Muscle layer of duodenum (tissue), 2 donors: ENCODE results near the gene FCN1.

Source experiments
- H3K27ac ChIP-seq: one replicate; pipeline ENCODE4 v1.7.0; 2013; ENCODE audit warnings: mild to moderate bottlenecking, low read length
- H3K27me3 ChIP-seq: one replicate; pipeline ENCODE4 v1.7.0; 2013; ENCODE audit warnings: low read depth, mild to moderate bottlenecking, control low read depth, low read length
- H3K36me3 ChIP-seq, 2 donors: one replicate each; pipeline ENCODE4 v1.7.0; 2013; ENCODE audit warnings: low read length in 2 of 2, control low read depth in 1 of 2, mild to moderate bottlenecking in 1 of 2; ENCODE audit not compliant: insufficient read depth in 2 of 2, control insufficient read depth in 1 of 2
- H3K4me1 ChIP-seq, 2 donors: one replicate each; pipeline ENCODE4 v1.7.0; 2013; ENCODE audit warnings: low read length in 2 of 2, mild to moderate bottlenecking in 2 of 2, control low read depth in 1 of 2, moderate library complexity in 1 of 2; ENCODE audit not compliant: insufficient read depth in 2 of 2, control insufficient read depth in 1 of 2
- H3K4me3 ChIP-seq, 2 donors: one replicate each; pipeline ENCODE4 v1.7.0; 2013; ENCODE audit warnings: low read length in 2 of 2, low read depth in 1 of 2, mild to moderate bottlenecking in 1 of 2
- H3K9me3 ChIP-seq, 2 donors: one replicate each; pipeline ENCODE4 v1.7.0; 2013; ENCODE audit warnings: low read length in 2 of 2, control low read depth in 1 of 2, mild to moderate bottlenecking in 1 of 2; ENCODE audit not compliant: control insufficient read depth in 1 of 2
- donor health status: healthy.

FCN1 gene

GRCh38 chr9:134917431-134918373 lies at the start of gene FCN1:
FCN1 (minus strand) TSS chr9:134917912; CDS start chr9:134917871, 41 bp downstream.
- peak within 1 kb of the TSS; percentile 21 to 31 for H3K4me3 ChIP-seq
- H3K27ac ChIP-seq: no peak within 1 kb of the TSS
- H3K4me1 ChIP-seq: no peaks in the 10 kb centered on the region
- peaks cover 5 to 10% of the 10 kb centered on the region in 2 donors for H3K9me3 ChIP-seq
- no peaks in the 10 kb centered on the region for H3K27me3 ChIP-seq
- H3K36me3 ChIP-seq: no peaks in the 10 kb centered on the region

GRCh38 chr9:134966697-134967546 lies 49.2 kb upstream of the FCN1 start:
- H3K9me3 ChIP-seq: no peaks in the 10 kb centered on the region
- H3K4me1 ChIP-seq: no peaks in the 10 kb centered on the region
- no peaks in the 10 kb centered on the region for H3K36me3 ChIP-seq
- peaks cover 5% of the 10 kb centered on the region for H3K27me3 ChIP-seq
- H3K27ac ChIP-seq: no peak overlapping the region
- no peak overlapping the region for H3K4me3 ChIP-seq

DNA sequence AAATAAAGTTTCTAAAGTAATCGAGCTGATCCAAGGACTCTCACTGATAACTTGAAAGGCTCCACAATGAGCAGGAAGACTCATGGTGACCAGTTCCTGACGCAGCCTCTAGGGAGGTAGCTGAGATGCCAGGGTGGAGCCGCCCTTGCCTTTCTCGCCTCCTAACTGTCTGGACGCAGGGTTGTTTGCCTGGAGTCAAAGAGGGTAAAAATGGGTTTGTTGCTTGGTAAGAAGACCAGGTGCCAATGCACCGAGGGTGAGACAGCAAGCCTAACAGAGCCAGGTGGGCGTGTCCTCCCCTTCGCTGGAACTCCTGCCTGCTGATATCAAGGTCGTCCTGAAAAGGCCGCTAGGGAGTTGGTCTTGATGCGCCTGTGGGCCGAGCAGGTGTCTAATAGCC lies 48.6 kb upstream of the FCN1 start:
- H3K27ac ChIP-seq: no peak overlapping the region
- H3K27me3 ChIP-seq: peaks cover 5% of the 10 kb centered on the region
- no peaks in the 10 kb centered on the region for H3K36me3 ChIP-seq
- no peaks in the 10 kb centered on the region for H3K4me1 ChIP-seq
- no peaks in the 10 kb centered on the region for H3K9me3 ChIP-seq
- H3K4me3 ChIP-seq: no peak overlapping the region

DNA sequence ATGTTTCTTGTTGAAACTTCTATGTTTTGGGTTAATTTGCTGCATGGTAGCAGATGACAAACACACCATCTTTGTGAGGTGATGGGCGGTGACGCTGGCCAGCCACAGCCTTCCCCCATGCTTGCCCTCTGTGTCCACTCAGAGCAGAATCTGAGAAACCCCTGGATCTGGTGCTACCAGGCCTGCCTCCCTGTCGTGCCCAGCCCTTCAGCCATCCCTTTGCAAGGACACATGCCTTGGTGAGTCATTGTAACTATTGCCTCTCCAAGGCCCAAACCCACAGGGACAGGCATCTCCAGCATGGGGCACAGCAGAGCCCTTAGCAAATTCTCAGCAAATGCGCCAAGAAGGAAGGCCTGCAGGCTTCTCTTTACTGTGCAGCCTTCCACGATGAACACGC lies 48.1 kb upstream of the FCN1 start:
- Histone ChIP-seq H3K27me3 (peaks cover 5% of the 10 kb centered on the region), H3K27ac (no peak overlapping the region), H3K9me3 (no peaks in the 10 kb centered on the region), H3K36me3 (no peaks in the 10 kb centered on the region), H3K4me3 (no peak overlapping the region), H3K4me1 (no peaks in the 10 kb centered on the region)

DNA sequence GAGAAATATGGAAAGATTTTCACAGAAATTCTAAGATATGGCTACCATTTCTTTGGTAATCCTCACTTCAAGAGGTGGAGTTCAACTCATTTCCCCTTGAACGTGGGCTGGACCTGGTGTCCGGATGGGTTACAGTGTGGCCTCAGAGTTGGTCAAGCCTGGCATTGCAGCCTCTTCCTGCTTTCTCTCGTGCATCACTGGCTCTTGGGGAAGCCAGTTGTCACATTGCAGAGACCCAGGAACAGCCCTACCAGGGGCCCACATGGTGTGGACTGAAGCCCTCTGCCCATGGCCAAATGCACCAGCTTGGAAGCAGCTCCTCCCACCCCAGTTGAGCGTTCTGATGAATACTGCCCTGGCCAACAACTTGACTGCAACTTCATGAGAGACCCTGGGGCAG lies 47.7 kb upstream of the FCN1 start:
- H3K27me3 ChIP-seq: peaks cover 5% of the 10 kb centered on the region
- H3K4me1 ChIP-seq: no peaks in the 10 kb centered on the region
- H3K27ac ChIP-seq: no peak overlapping the region
- H3K9me3 ChIP-seq: no peaks in the 10 kb centered on the region
- H3K36me3 ChIP-seq: no peaks in the 10 kb centered on the region
- no peak overlapping the region for H3K4me3 ChIP-seq

- no peak overlapping the region for H3K4me3 ChIP-seq
- no peaks in the 10 kb centered on the region for H3K36me3 ChIP-seq
- no peaks in the 10 kb centered on the region for H3K4me1 ChIP-seq
- H3K27ac ChIP-seq: no peak overlapping the region
- no peaks in the 10 kb centered on the region for H3K9me3 ChIP-seq
- H3K27me3 ChIP-seq: peaks cover 5% of the 10 kb centered on the region
Measured at GRCh38 chr9:134964271-134965055, 46.8 kb upstream of the FCN1 start.

DNA sequence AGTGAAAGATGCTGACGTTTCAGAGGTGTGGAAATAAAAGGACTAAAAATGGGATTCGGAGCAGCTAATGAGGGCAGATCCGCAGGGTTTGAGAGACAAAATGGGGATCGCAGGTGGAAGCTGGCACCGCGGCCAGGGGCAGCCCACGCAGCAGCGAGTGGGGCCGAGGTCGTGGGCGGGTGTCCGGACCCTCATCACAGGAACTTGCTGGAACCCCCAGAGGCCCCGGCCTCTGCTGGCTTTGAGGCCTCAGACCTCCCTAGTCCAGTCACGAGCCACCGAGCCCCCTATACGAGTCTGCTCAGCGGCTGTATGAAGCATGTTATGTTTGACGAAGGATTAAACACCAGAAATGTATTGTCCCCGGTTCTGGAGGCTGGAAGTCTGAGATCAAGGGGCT lies 45.8 kb upstream of the FCN1 start:
- H3K4me1 ChIP-seq: no peaks in the 10 kb centered on the region
- no peaks in the 10 kb centered on the region for H3K36me3 ChIP-seq
- H3K27me3 ChIP-seq: peaks cover 5% of the 10 kb centered on the region
- H3K9me3 ChIP-seq: no peaks in the 10 kb centered on the region
- H3K27ac ChIP-seq: no peak overlapping the region
- no peak overlapping the region for H3K4me3 ChIP-seq

DNA sequence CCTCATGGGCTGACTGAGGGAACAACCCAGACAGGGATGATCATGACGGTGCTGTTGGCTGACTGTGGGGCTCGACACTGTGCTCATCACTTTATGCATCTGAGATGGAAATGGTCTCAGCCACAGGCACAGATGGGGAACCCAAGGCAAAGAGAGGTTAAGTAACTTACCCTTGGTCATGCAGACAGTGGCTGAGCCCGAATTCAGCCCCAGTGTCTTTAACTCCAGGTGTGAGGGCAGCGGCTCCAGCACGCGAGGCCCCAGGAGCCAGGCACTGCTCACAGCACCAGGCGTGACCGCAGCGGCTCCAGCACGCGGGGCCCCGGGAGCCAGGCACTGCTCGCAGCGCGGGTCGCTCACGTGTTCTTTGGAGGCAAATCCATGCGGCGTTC lies 45.3 kb upstream of the FCN1 start:
- H3K27me3 ChIP-seq: peaks cover under 1% of the 10 kb centered on the region
- no peak overlapping the region for H3K27ac ChIP-seq
- H3K4me3 ChIP-seq: no peak overlapping the region
- no peaks in the 10 kb centered on the region for H3K4me1 ChIP-seq
- H3K9me3 ChIP-seq: no peaks in the 10 kb centered on the region
- H3K36me3 ChIP-seq: no peaks in the 10 kb centered on the region

DNA sequence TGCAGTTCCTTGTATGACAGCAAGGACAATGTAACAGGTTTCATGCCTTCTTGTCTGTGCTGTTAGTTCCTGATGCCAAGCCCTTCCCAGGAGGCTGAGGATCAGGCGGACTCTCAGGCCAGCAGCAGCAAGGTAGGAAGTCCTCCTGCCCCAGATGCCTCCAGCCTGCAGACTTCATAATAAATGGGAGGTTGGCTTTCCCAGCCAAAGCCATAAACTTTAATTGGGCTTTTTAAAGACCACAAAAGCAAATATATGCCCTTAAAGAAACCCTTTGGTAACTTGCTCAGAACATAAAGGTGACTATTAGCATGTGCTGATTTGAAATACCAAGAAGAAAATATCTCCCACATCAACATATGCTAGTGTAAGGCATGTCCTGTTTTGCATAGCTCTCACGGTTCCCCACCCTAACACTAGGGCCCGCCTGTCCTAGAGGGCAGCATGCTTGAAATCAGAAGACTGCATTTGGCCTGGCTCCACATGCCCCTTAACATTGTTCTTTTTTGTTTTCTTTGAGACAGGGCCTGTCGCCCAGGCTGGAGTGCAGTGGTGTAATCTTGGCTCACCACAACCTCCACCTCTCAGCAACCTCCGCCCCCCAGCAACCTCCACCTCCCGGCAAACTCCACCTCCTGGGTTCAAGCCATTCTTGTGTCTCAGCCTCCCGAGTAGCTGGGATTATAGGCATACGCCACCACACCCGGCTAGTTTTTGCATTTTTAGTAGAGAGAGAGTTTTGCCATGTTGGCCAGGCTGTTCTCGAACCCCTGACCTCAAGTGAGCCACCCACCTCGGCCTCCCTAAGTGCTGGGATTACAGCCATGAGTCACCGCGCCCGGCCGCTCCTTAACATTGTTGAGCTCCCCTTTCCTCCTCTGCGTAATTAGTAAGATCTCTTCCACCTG lies 44.6 kb upstream of the FCN1 start:
- Histone ChIP-seq H3K36me3 (no peaks in the 10 kb centered on the region), H3K27me3 (no peaks in the 10 kb centered on the region), H3K9me3 (no peaks in the 10 kb centered on the region), H3K27ac (no peak overlapping the region), H3K4me1 (no peaks in the 10 kb centered on the region), H3K4me3 (no peak overlapping the region)

DNA sequence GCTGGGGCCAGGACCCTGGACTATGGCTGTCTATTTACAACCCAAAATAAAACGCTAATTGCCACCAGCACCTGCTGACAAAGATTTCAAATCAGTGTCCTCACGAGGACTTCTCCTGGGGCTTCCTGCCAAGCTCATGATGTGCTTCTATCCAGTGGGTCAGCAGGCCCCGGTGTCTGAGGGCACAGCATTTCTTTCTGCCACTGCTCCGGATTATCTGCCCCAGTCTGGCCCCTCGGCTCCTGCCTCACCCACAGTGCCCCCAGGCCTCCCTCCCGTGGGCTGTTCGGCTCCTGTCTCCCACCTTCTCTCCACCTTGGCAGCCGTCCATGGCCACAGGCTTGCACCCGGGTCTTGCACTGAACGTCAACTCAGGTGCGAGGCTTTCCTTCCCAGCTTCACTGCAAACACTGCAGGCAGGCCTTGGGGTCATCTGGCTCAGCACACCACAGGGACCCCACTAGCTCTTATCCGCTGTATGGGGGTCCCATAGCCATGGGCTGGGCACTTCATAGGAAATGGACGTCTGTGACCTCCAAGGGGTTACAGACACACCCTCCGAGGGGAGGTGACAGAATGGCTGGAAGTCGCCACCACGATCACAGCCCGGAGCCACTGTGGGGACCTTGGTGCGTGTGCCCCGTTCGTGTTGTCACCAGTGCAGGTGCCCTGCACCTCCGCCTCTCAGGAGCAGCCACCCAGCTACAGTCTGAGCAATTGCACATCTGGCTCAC lies 43.8 kb upstream of the FCN1 start:
- no peaks in the 10 kb centered on the region for H3K4me1 ChIP-seq
- H3K36me3 ChIP-seq: no peaks in the 10 kb centered on the region
- H3K9me3 ChIP-seq: no peaks in the 10 kb centered on the region
- H3K27me3 ChIP-seq: no peaks in the 10 kb centered on the region
- H3K27ac ChIP-seq: no peak overlapping the region
- no peak overlapping the region for H3K4me3 ChIP-seq
